ENCODE results near the gene TSPOAP1. TPM values are rescaled to one million over a fixed set of nuclear protein-coding genes. Genes with fewer than 3 reads are reported as not detected.

Gene TSPOAP1
- total and polyA plus RNA-seq, 10 of the 15 experiments (the other 5 are each of a cell fraction or from before 2014, with no cell fraction given) = 0.58 to 16.4 (median 4.2) TPM; not detected in 1

GRCh38 chr17:58322581-58323185 is 5.9 kb downstream of the TSPOAP1 start:
- no TSS peak for BruUV-seq (replicated peaks)
- peaks cover 0 to 2% of the 10 kb centered on the region in 2 experiments; a peak in 1 of 4 replicates for H3K36me3 ChIP-seq (ENCODE audit: control insufficient read depth in 2 of 2, insufficient read depth in 2 of 2, low read length in 1 of 2)
- TF ChIP-seq KAT2A (conservative IDR thresholded peaks at IDR 0.05; ENCODE audit: control insufficient read depth, low read depth, low read length) (no peak), POU2F2 (IDR thresholded peaks at IDR 0.05; ENCODE audit: borderline replicate concordance, low read depth, low read length) (no peak), JUNB (IDR thresholded peaks at IDR 0.05) (no peak), POLR2A (IDR thresholded peaks at IDR 0.05; ENCODE audit: low read depth, low read length) (peak; percentile 45)
- H2AFZ ChIP-seq (ENCODE audit: control insufficient read depth, low read depth, low read length) = no peak overlapping the region
- ChIA-PET CTCF (interaction anchor here (0.6 to 2.7 kb wide), 4 partner anchors 18 to 105 kb away, joined by 3 to 15 read pairs (median 6); no protein-coding TSS in a partner anchor), RAD21 (ENCODE audit: unreplicated experiment) (interaction anchor here (10.9 kb wide), 1 partner anchor 20 kb away, joined by 227 read pairs; no protein-coding TSS in a partner anchor), SMC1A (ENCODE audit: uncharacterized antibody, unreplicated experiment) (interaction anchor here (0.7 to 12.9 kb wide), 5 partner anchors 12 to 105 kb away, joined by 3 to 249 read pairs (median 3); partner anchors contain the start of gene RNF43), POLR2A (interaction anchor here (0.8 to 8.4 kb wide), 4 partner anchors 17 to 680 kb away, joined by 3 to 77 read pairs (median 6); partner anchors contain the start of gene RNF43)
- ATAC-seq (no peak), FAIRE-seq (no peak), DNase-seq (ENCODE audit: low read depth, low spot score) (no peak)
- in situ Hi-C loops (cut with MboI) (no loop called here), intact Hi-C loops (cut with micrococcal nuclease; ENCODE audit: unreplicated experiment) (no loop called here)
- H4K20me1 ChIP-seq (ENCODE audit: control insufficient read depth, insufficient read depth) = no peaks in the 10 kb centered on the region
- H3K9ac ChIP-seq (ENCODE audit: control insufficient read depth, insufficient read depth, low read length) = no peak overlapping the region
- H3K4me3 ChIP-seq = no peak overlapping the region
- no peak overlapping the region for H3K4me2 ChIP-seq (ENCODE audit: control insufficient read depth, insufficient read depth)
- H3K27ac ChIP-seq (ENCODE audit: control insufficient read depth, insufficient read depth) = no peak overlapping the region
- peaks cover 14% of the 10 kb centered on the region for H3K4me1 ChIP-seq (ENCODE audit: control insufficient read depth, insufficient read depth, low read length)
- H3K79me2 ChIP-seq (ENCODE audit: control insufficient read depth, insufficient read depth, low read length) = no peaks in the 10 kb centered on the region
- no peaks in the 10 kb centered on the region for H3K9me3 ChIP-seq (replicated peaks; ENCODE audit: control insufficient read depth, insufficient read depth, low read length)
- no peaks in the 10 kb centered on the region; a peak in 1 of 4 replicates for H3K27me3 ChIP-seq (replicated peaks in 1 of 2; ENCODE audit: control insufficient read depth in 2 of 2, insufficient read depth in 2 of 2, low read length in 1 of 2)
- 73% methylated on average over 9 of the region's 9 CpGs for WGBS (ENCODE audit: insufficient coverage, insufficient replicate concordance, low lambda C conversion rate, missing lambda C conversion rate)

Measured in GM12878 (cell line).